ENCODE data around the gene KIF18A. TPM values are rescaled to one million over a fixed set of nuclear protein-coding genes. Genes with fewer than 3 reads are reported as not detected.

KIF18A gene
- total and polyA plus RNA-seq, 2 experiments from 2014 or later: 3.2 to 6.3 TPM

DNA sequence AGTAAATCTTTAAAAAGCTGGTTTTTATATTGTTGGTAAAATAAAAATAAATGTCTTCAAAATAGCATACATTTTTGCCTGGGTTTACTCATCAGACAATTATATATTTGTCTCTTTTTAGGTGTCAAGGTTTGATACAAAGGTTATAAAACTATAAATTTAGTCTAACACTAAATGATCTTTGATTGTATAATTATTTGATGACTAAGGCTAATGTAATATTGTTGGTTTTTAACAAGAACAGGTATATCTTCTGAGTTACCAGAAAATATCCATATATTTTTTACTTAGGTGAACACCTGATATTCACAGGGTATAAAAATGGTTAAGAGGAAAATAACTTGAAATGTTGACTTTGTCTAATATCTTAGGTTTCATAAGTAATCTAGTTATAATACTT, 104.3 kb downstream of the KIF18A start:
- H3K9me3 ChIP-seq (ENCODE audit: low read depth): no peaks in the 10 kb centered on the region
- H3K9me2 ChIP-seq (replicated peaks; ENCODE audit: insufficient read depth): no peaks in the 10 kb centered on the region
- no peaks in the 10 kb centered on the region for H4K20me1 ChIP-seq (ENCODE audit: insufficient read depth, poor library complexity, severe bottlenecking)
- no peak for DNase-seq (ENCODE audit: low spot score)
- H3K27me3 ChIP-seq: no peaks in the 10 kb centered on the region
- no peaks in the 10 kb centered on the region for H3K79me2 ChIP-seq
- H3K4me1 ChIP-seq (ENCODE audit: insufficient read depth): no peaks in the 10 kb centered on the region
- no peaks in the 10 kb centered on the region for H3K36me3 ChIP-seq (replicated peaks; ENCODE audit: insufficient read depth, low read depth)
- no peak overlapping the region for H3K4me2 ChIP-seq
- no peak overlapping the region for H2AFZ ChIP-seq
- TF ChIP-seq EZH2phosphoT487 (IDR thresholded peaks at IDR 0.05; ENCODE audit: low read depth, severe bottlenecking, unreplicated experiment) (no peak), EZH2 (IDR thresholded peaks at IDR 0.05; ENCODE audit: borderline replicate concordance) (no peak)
- TF ChIP-seq, protein P1, sequence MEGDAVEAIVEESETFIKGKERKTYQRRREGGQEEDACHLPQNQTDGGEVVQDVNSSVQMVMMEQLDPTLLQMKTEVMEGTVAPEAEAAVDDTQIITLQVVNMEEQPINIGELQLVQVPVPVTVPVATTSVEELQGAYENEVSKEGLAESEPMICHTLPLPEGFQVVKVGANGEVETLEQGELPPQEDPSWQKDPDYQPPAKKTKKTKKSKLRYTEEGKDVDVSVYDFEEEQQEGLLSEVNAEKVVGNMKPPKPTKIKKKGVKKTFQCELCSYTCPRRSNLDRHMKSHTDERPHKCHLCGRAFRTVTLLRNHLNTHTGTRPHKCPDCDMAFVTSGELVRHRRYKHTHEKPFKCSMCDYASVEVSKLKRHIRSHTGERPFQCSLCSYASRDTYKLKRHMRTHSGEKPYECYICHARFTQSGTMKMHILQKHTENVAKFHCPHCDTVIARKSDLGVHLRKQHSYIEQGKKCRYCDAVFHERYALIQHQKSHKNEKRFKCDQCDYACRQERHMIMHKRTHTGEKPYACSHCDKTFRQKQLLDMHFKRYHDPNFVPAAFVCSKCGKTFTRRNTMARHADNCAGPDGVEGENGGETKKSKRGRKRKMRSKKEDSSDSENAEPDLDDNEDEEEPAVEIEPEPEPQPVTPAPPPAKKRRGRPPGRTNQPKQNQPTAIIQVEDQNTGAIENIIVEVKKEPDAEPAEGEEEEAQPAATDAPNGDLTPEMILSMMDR (IDR thresholded peaks at IDR 0.05; ENCODE audit: poor library complexity): no peak
- H3K4me3 ChIP-seq: no peak overlapping the region
- no peak overlapping the region for H3K27ac ChIP-seq

DNA sequence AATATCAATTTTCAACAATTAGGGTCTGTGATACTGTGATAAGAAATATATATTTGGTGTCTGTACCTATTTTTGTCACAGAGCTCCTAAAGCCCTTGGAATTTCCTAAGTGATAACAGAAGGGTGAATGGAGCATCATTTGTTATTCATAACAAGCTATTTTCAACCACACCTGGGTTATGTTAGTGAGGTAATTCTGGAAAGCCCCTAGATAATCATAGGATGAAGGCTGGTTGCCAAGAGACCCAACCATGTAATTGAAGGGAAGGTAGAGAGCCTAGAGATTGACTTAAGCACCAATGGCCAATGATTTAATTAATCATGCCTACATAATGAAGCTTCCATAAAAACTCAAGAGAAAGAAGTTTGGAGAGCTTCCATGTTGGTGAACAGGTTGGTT, 109.4 kb downstream of the KIF18A start:
- Histone ChIP-seq H3K79me2 (no peaks in the 10 kb centered on the region), H3K4me2 (no peak overlapping the region), H2AFZ (no peak overlapping the region), H3K36me3 (replicated peaks; ENCODE audit: insufficient read depth, low read depth) (no peaks in the 10 kb centered on the region), H3K27me3 (no peaks in the 10 kb centered on the region), H3K4me3 (no peak overlapping the region), H3K27ac (no peak overlapping the region), H3K9me2 (replicated peaks; ENCODE audit: insufficient read depth) (no peaks in the 10 kb centered on the region), H3K4me1 (ENCODE audit: insufficient read depth) (no peaks in the 10 kb centered on the region), H3K9me3 (ENCODE audit: low read depth) (no peaks in the 10 kb centered on the region), H4K20me1 (ENCODE audit: insufficient read depth, poor library complexity, severe bottlenecking) (no peaks in the 10 kb centered on the region)
- TF ChIP-seq EZH2 (IDR thresholded peaks at IDR 0.05; ENCODE audit: borderline replicate concordance) (no peak), EZH2phosphoT487 (IDR thresholded peaks at IDR 0.05; ENCODE audit: low read depth, severe bottlenecking, unreplicated experiment) (no peak)
- TF ChIP-seq, protein P1 (IDR thresholded peaks at IDR 0.05; ENCODE audit: poor library complexity): no peak
- DNase-seq (ENCODE audit: low spot score): no peak

DNA sequence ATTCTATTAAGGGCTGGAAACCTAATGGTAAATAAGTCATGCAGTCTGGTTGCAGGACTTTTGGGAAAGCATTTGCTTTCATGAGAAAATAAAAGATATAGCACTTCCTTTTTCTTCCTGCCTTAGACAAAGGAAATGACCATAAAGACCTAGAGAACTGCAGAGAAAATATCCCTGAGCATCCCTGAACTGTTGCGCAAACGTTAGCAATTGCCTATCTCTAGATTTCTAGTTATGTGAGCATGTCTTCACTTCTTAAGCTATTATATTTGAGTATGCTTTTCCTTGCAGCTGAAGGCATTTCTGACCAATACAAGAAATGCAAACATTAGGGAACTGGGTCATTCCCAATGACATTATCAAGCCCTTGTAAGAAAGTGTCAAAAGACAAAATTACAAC, 110.6 kb downstream of the KIF18A start:
- Histone ChIP-seq H3K9me2 (replicated peaks; ENCODE audit: insufficient read depth) (no peaks in the 10 kb centered on the region), H3K4me1 (ENCODE audit: insufficient read depth) (no peaks in the 10 kb centered on the region), H3K4me3 (no peak overlapping the region), H3K36me3 (replicated peaks; ENCODE audit: insufficient read depth, low read depth) (no peaks in the 10 kb centered on the region), H3K79me2 (no peaks in the 10 kb centered on the region), H3K27me3 (no peaks in the 10 kb centered on the region), H4K20me1 (ENCODE audit: insufficient read depth, poor library complexity, severe bottlenecking) (no peaks in the 10 kb centered on the region), H2AFZ (no peak overlapping the region), H3K27ac (no peak overlapping the region), H3K4me2 (no peak overlapping the region), H3K9me3 (ENCODE audit: low read depth) (no peaks in the 10 kb centered on the region)
- TF ChIP-seq, protein P1 (IDR thresholded peaks at IDR 0.05; ENCODE audit: poor library complexity): no peak
- no peak for TF ChIP-seq EZH2phosphoT487 (IDR thresholded peaks at IDR 0.05; ENCODE audit: low read depth, severe bottlenecking, unreplicated experiment)
- no peak for TF ChIP-seq EZH2 (IDR thresholded peaks at IDR 0.05; ENCODE audit: borderline replicate concordance)
- no peak for DNase-seq (ENCODE audit: low spot score)
- WGBS (ENCODE audit: low lambda C conversion rate, missing lambda C conversion rate): 96% methylated on average over 2 of the region's 2 CpGs

DNA sequence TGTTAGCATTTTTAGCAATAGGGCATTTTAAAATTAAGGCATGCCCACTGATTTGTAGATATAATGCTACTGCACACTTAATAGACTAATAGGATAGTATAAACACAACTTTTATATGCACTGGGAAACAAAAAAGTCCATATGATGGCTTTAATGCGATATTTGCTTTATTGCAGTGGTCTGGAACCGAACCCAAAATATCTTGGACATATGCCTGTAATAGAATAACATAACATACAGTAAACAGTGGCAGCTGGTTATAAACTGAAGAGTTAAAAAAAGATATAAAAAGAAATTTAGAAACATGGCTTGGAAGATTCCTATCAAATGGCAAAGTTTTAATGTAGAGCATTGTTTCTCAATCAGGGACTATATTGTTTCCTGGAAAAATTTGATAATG, 111.9 kb downstream of the KIF18A start:
- Histone ChIP-seq H4K20me1 (ENCODE audit: insufficient read depth, poor library complexity, severe bottlenecking) (no peaks in the 10 kb centered on the region), H3K79me2 (no peaks in the 10 kb centered on the region), H3K9me3 (ENCODE audit: low read depth) (no peaks in the 10 kb centered on the region), H3K9me2 (replicated peaks; ENCODE audit: insufficient read depth) (no peaks in the 10 kb centered on the region), H3K27me3 (no peaks in the 10 kb centered on the region), H3K36me3 (replicated peaks; ENCODE audit: insufficient read depth, low read depth) (no peaks in the 10 kb centered on the region), H3K27ac (no peak overlapping the region), H3K4me1 (ENCODE audit: insufficient read depth) (no peaks in the 10 kb centered on the region), H3K4me3 (no peak overlapping the region), H2AFZ (no peak overlapping the region), H3K4me2 (no peak overlapping the region)
- WGBS (ENCODE audit: low lambda C conversion rate, missing lambda C conversion rate): 65% methylated on average over 2 of the region's 2 CpGs
- TF ChIP-seq EZH2 (IDR thresholded peaks at IDR 0.05; ENCODE audit: borderline replicate concordance): no peak
- TF ChIP-seq, protein P1 (IDR thresholded peaks at IDR 0.05; ENCODE audit: poor library complexity): no peak
- no peak for TF ChIP-seq EZH2phosphoT487 (IDR thresholded peaks at IDR 0.05; ENCODE audit: low read depth, severe bottlenecking, unreplicated experiment)
- no peak for DNase-seq (ENCODE audit: low spot score)
